Fibroblast of the conjunctiva (primary cell): ENCODE data around the gene WNK2.

Source experiments
- DNase-seq: peaks from one replicate; pipeline ENCODE4 v3.0.0-alpha.2; 2010; ENCODE audit warnings: low read depth

Gene WNK2

GRCh38 chr9:93161786-93162562 is 22.0 kb upstream of the WNK2 start:
- DNase-seq = no peak

DNA sequence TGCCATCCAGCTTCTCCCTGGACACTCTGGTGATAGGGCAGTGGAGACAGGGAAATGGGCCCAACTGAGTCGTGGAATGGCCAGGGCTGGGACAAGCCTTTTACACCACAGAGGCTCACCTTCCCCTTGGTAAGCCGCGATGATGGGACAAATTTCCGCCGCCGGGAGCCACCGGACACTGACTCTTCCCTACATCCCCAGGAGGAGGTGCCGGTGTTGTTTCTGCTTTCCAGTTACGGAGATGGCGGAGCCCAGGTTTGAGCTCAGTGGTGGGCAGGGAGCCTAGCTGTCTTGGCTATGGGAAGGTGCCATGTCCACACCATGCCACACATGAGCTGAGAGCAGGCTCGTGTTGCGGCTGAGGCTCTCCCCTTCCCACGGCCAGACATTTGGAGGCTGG is 19.9 kb upstream of the WNK2 start:
- DNase-seq = no peak

- DNase-seq = no peak
These were observed 17.2 kb upstream of the WNK2 start for GRCh38 chr9:93166699-93167098.

- DNase-seq = no peak
These were observed 16.8 kb upstream of the WNK2 start for GRCh38 chr9:93167185-93167584.

DNA sequence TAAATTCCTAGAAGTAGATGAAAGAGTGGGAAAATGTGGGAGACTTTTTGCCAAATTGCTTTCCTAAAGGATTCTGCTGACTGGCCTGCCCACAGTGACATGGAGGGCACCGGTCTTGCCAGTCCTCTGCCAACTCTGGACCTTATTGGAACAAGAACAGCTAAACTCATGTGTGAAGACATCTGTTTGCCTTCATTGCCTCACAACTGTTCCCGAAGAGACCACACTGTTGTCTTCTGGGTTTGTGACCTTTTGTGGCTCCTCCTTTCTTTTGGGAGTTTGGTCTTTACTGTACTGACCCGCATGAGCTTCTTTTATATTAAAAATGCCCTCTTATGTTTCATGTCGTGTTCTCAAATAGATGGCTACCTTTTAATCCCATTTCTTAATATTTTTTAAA is 16.1 kb upstream of the WNK2 start:
- DNase-seq = no peak

DNA sequence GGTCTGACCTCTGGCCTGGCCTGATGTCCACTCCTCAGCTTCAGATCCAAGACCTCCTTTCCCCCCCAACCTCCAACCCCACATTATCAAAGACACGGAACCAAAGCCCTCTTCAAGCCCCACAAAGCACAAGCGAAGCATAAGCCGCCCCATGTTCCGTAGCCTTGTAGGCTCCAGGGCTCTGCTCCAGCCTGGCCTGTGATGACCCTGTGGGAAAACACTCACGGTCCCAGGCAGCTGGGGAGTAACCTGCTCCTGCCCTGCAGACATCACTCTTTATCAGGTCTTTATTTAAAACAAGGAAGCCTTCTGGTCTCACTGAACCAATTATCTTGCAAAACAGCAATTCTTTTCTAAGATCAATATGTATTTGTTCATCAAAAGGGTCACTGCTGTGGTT is 15.4 kb upstream of the WNK2 start:
- no peak for DNase-seq

- DNase-seq = no peak
These were observed 14.5 kb upstream of the WNK2 start for GRCh38 chr9:93169444-93169843.

- DNase-seq = no peak
These were observed 13.4 kb upstream of the WNK2 start for GRCh38 chr9:93170571-93170970.

- DNase-seq = no peak
These were observed 12.5 kb upstream of the WNK2 start for GRCh38 chr9:93171261-93171990.

GRCh38 chr9:93172666-93173364 is 11.1 kb upstream of the WNK2 start:
- no peak for DNase-seq

- no peak for DNase-seq
These were observed 10.4 kb upstream of the WNK2 start for GRCh38 chr9:93173365-93174051.

DNA sequence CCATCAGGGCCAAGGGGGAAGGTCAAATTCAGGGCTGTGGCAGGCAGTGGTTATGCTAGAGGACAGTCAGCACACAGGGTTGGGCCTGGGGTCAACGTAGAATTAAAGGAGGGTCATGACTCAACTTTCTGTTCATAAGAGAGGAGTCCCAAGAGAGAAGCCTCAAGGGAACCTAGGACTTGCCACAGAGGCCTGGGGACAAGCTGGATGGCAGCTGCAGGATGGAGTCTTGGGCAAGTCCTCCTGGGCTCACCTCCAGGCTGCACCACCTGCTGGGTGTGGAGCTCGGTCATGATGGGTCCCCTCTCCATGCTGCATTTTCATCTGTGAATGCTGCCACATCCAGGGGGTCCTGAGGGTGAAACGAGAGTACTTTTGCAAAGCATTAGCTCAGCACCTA is 9.0 kb upstream of the WNK2 start:
- DNase-seq = no peak

DNA sequence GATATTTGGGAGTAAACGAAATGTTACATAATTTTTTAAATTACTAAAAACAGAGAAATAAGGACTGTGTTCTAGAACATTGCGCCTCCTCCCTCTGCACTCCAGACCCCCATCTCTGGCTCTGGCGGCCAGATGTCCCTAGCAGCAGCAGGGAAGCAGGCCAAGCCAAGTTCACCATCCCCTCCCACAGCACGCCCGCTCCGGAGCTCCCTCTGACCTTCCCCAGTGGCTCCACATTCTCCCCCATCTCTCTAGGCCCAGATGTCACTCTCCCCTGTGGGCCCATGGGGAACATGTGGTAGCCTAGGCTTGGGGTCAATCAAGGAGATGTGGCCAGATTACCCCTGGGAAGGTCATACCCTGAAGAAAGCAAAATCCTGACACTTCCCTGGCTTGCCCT is 6.3 kb upstream of the WNK2 start:
- no peak for DNase-seq

DNA sequence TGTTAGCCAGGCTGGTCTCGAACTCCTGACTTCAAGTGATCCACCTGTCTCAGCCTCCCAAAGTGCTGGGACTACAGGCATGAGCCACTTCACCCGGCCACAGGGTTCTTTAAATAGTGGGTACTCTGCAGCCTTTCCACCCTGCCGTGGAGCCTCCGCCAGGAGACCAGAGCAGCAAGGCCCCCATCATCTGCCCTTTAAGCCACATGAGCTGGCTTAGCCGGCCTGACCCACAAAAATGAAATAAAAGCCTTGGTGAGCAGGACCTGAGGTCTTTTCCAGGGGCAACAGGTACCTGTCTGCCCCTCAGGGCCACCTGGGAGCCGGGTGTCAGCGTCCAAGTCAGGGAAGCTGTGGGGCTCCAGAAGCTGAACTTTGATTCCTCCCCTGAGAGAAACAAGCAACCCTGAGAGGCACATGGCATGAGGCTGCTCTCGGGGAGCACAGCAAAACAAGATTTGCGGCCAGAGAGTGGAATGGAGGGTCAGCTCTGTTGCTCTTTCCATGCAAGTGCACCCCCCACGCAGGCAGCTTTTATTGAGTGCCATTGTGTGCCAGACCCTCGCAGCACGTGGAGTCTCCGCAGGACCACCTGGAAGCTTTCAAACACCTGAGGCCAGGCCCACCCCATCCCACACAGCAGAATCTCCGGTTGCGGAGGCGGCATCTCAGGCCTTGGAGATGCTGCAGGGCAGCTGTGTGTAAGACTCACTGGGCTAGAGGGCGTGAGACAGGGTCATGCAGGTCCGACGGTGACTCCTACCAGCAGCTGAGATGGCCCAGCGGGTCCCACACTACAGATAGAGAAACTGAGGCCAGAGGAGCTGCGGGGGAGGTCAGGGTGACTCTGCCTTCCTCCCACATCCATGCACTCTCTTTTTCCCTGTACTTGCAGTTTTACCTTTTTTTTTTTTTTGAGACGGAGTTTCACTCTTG is 4.8 kb upstream of the WNK2 start:
- DNase-seq = no peak

DNA sequence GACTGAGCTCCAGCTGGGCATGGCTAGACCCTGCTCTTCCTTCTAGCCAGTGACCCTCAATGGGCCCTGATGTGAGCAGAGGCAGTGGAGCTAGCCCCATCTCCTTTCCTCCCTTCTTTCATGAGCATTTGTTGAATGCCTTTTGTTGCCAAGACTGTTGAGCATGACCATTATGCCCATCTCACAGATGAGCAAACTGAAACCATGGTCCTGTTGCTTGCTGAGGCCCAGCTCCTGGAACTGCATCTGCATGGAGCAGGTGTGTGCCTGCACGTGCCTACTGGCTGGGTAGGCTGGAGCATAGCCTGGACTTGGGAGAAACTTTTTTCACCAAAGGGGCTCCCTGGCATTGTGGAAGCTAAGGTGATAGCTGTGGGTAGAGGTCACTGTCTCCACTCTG is 3.0 kb upstream of the WNK2 start:
- no peak for DNase-seq

- no peak for DNase-seq
These were observed 2.1 kb upstream of the WNK2 start for GRCh38 chr9:93181672-93182435.

DNA sequence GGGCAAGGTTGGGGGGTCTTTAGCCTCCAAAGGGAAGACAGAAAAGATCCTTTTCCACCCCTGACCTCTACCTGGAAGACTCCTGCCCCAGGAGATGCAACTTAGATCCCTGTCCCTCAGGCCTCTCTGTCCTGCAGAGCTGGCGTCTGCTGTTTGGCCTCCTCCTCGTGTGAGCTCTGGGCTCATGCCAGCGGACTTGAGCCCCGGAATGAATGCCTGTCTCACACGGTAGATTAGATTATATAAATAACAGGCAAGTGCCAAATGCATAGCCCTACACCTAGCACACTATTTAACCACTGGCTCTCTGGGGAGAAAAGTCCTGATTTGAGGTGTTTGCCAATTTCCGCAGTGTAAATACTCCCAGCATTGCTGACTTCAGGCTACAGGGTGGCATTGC is 1.4 kb upstream of the WNK2 start:
- no peak for DNase-seq

- DNase-seq = no peak
These were observed 742 bp upstream of the WNK2 start for GRCh38 chr9:93183131-93183662.

- no peak for DNase-seq
These were observed 710 bp downstream of the WNK2 start for GRCh38 chr9:93184432-93185265.
